ENCODE results near the gene NDRG3.
"Not testable (repeated sequence)": the region's sequence is repeated elsewhere in the genome, so short reads cannot be mapped to it uniquely, and the experiment has no call there.

The NDRG3 gene

GRCh38 chr20:36686504-36686903, 59.4 kb downstream of the NDRG3 start:
- DNase-seq: no peak

- DNase-seq: no peak
Observed at GRCh38 chr20:36684747-36685146, 61.1 kb downstream of the NDRG3 start.

GRCh38 chr20:36682311-36682710, 63.6 kb downstream of the NDRG3 start:
- no peak for DNase-seq

- no peak for DNase-seq
Observed at GRCh38 chr20:36677422-36677771, 68.5 kb downstream of the NDRG3 start.

- no peak for DNase-seq
Observed at GRCh38 chr20:36676701-36677421, 69.0 kb downstream of the NDRG3 start.

GRCh38 chr20:36675545-36675944, 70.3 kb downstream of the NDRG3 start:
- DNase-seq: not testable (repeated sequence)

- no peak for DNase-seq
Observed at GRCh38 chr20:36672991-36673390, 72.9 kb downstream of the NDRG3 start.

GRCh38 chr20:36670665-36671357, 75.1 kb downstream of the NDRG3 start:
- DNase-seq: peak; percentile 34

- no peak for DNase-seq
Observed at GRCh38 chr20:36666181-36666740, 79.6 kb downstream of the NDRG3 start.

GRCh38 chr20:36663031-36663430, 82.9 kb downstream of the NDRG3 start:
- no peak for DNase-seq

- DNase-seq: no peak
Observed at GRCh38 chr20:36658300-36658699, 87.6 kb downstream of the NDRG3 start.

- no peak for DNase-seq
Observed at GRCh38 chr20:36656733-36657132, 89.2 kb downstream of the NDRG3 start.

GRCh38 chr20:36655004-36655403, 90.9 kb downstream of the NDRG3 start:
- DNase-seq: no peak

GRCh38 chr20:36654506-36654905, 91.4 kb downstream of the NDRG3 start:
- no peak for DNase-seq

- no peak for DNase-seq
Observed at GRCh38 chr20:36653456-36653855, 92.4 kb downstream of the NDRG3 start.

GRCh38 chr20:36647196-36648121, 98.4 kb downstream of the NDRG3 start:
- DNase-seq: no peak

- DNase-seq: peak; percentile 61
Observed at GRCh38 chr20:36646678-36647077, 99.2 kb downstream of the NDRG3 start.

GRCh38 chr20:36645998-36646397, 99.9 kb downstream of the NDRG3 start, which contains the start of gene SLA2:
SLA2 (minus strand) TSS chr20:36646196; CDS start chr20:36641335, 4,861 bp downstream.
- no peak for DNase-seq

GRCh38 chr20:36645353-36645752, 100.5 kb downstream of the NDRG3 start:
- no peak for DNase-seq

- DNase-seq: no peak
Observed at GRCh38 chr20:36644706-36645095, 101.2 kb downstream of the NDRG3 start.

GRCh38 chr20:36644032-36644705, 101.7 kb downstream of the NDRG3 start:
- DNase-seq: no peak

- DNase-seq: no peak
Observed at GRCh38 chr20:36642136-36642535, 103.8 kb downstream of the NDRG3 start.

- DNase-seq: no peak
Observed at GRCh38 chr20:36641506-36641843, 104.4 kb downstream of the NDRG3 start.
